GM12865 (cell line): ENCODE data around the gene HMGXB4.

Experiments
- DNase-seq: peaks from one replicate; pipeline ENCODE4 v3.0.0; 2010; ENCODE audit warnings: low read depth
- H3K4me3 ChIP-seq: 2 replicates; pipeline ENCODE4 v1.5.1; 2011; ENCODE audit warnings: mild to moderate bottlenecking, low read depth, low read length, control low read depth
- CTCF ChIP-seq: IDR thresholded peaks from 2 replicates; pipeline ENCODE4 v1.5.1; 2011; ENCODE audit warnings: low read length, control low read depth, low read depth, inconsistent platforms; ENCODE audit not compliant: insufficient read depth; ENCODE audit errors: missing control alignments

HMGXB4 gene

GRCh38 chr22:35257321-35258190 lies at the start of gene HMGXB4:
TSS of gene HMGXB4 (plus strand) at chr22:35257493. CDS start at chr22:35262391, 4,898 bp downstream.
- DNase-seq = peak; percentile 94
- H3K4me3 ChIP-seq = peak within 1 kb of the TSS; percentile 87
- TF ChIP-seq CTCF = peak; percentile 19

GRCh38 chr22:35208003-35208402 lies 49.3 kb upstream of the HMGXB4 start:
- no peak for DNase-seq
- H3K4me3 ChIP-seq = no peak overlapping the region
- no peak for TF ChIP-seq CTCF

- no peak for TF ChIP-seq CTCF
- no peak for DNase-seq
- no peak overlapping the region for H3K4me3 ChIP-seq
Observed at GRCh38 chr22:35209203-35209602, 48.1 kb upstream of the HMGXB4 start.

- no peak for DNase-seq
- no peak for TF ChIP-seq CTCF
- no peak overlapping the region for H3K4me3 ChIP-seq
Observed at GRCh38 chr22:35212009-35212408, 45.3 kb upstream of the HMGXB4 start.

- no peak for DNase-seq
- TF ChIP-seq CTCF = no peak
- no peak overlapping the region for H3K4me3 ChIP-seq
Observed at GRCh38 chr22:35212996-35213395, 44.3 kb upstream of the HMGXB4 start.

- H3K4me3 ChIP-seq = no peak overlapping the region
- no peak for TF ChIP-seq CTCF
- no peak for DNase-seq
Observed at GRCh38 chr22:35214968-35215367, 42.3 kb upstream of the HMGXB4 start.

GRCh38 chr22:35215993-35216392 lies 41.3 kb upstream of the HMGXB4 start:
- no peak for TF ChIP-seq CTCF
- no peak overlapping the region for H3K4me3 ChIP-seq
- DNase-seq = no peak
